Stomach (tissue), 9 donors: ENCODE measurements around the gene PFDN6. TPM values are rescaled to one million over a fixed set of nuclear protein-coding genes. Genes with fewer than 3 reads are reported as not detected.

Experiments
- DNase-seq, 2 donors: peaks; one replicate each; pipeline versions ENCODE4 v3.0.0 to v3.0.0-alpha.2; 2013 to 2019
- H3K27ac ChIP-seq, 5 donors: fragments of 200-600 bp in 4 of 5; sonication (generic) in 4 of 5; one replicate each; pipeline ENCODE4 v1.5.1; 2013 to 2019; ENCODE audit warnings: mild to moderate bottlenecking in 1 of 5, moderate library complexity in 1 of 5
- H3K27me3 ChIP-seq, 3 donors: fragments of 200-600 bp; sonication (generic); one replicate each; pipeline ENCODE4 v1.5.1; 2017 to 2019; ENCODE audit warnings: mixed run types in 1 of 3
- H3K36me3 ChIP-seq, 4 donors: fragments of 200-600 bp; sonication (generic); 1 replicate in 3 of 4; 2 replicates in 1 of 4; pipeline ENCODE4 v1.5.1; 2016 to 2019
- H3K4me1 ChIP-seq, 4 donors: fragments of 200-600 bp; sonication (generic); one replicate each; pipeline ENCODE4 v1.5.1; 2016 to 2019
- H3K4me3 ChIP-seq, 4 donors: fragments of 200-600 bp; sonication (generic) in 3 of 4; one replicate each; pipeline ENCODE4 v1.5.1; 2016 to 2019; ENCODE audit warnings: mild to moderate bottlenecking in 1 of 4
- H3K9me3 ChIP-seq, 4 donors: fragments of 200-600 bp; sonication (generic); one replicate each; pipeline ENCODE4 v1.5.1; 2016 to 2019
- EP300 ChIP-seq: sonication (generic); formaldehyde crosslinking; IDR thresholded peaks from one replicate; pipeline ENCODE4 v1.6.1; 2017; ENCODE audit warnings: antibody characterized with exemption
- POLR2A ChIP-seq, 4 donors: fragments of 450-650 bp; IDR thresholded peaks; one replicate each; pipeline ENCODE4 v1.6.1; 2016; ENCODE audit warnings: antibody characterized with exemption in 4 of 4, control low read depth in 2 of 4, mild to moderate bottlenecking in 1 of 4, moderate library complexity in 1 of 4
- POLR2AphosphoS5 ChIP-seq, 3 donors: sonication (generic); formaldehyde crosslinking; IDR thresholded peaks; one replicate each; pipeline ENCODE4 v1.6.1; 2016; ENCODE audit warnings: antibody characterized with exemption in 3 of 3
- WGBS, 5 donors: extraction: QIAGEN DNeasy Blood & Tissue Kit in 3 of 5; methylation state at CpG; one replicate each; pipeline versions ENCODE4 v1.1.5 to v1.1.7; 2013 to 2018; 5-methylcytosine and 5-hydroxymethylcytosine counted together
- intact Hi-C: fragments of 100-400 bp; cut with DNase I; formaldehyde crosslinking; loops from one replicate; pipeline ENCODE4 v1.15.1; 2023; ENCODE audit warnings: low total_unique reads
- polyA plus RNA-seq, 3 donors: library from polyadenylated mRNA; stranded (reverse); fragments of 200-250 nt; gene quantifications; one replicate each; pipeline ENCODE4 v1.2.3, GENCODE V29; 2013
- total RNA-seq, 5 donors: library from RNA; depleted of rRNA; stranded (reverse); fragments of >200 nt; gene quantifications; one replicate each; pipeline versions ENCODE4 v1.1.0 to v1.2.3, GENCODE V29; 2014 to 2016
- TF ChIP-seq, protein P1 (sequence below), 7 experiments: fragments of 450-650 bp in 4 of 7; fragments of 200-600 bp in 3 of 7; sonication (generic) in 3 of 7; IDR thresholded peaks; one replicate each; pipeline ENCODE4 v1.5.1; 2016 to 2019; ENCODE audit warnings: antibody characterized with exemption in 7 of 7, control low read depth in 2 of 7, mild to moderate bottlenecking in 1 of 7
- donor health status: healthy with polysubstance abuse.
- donor health status: Bipolar disorder and iron deficiency.
- donor health status: healthy.

PFDN6 gene
- total and polyA plus RNA-seq, 8 donors = 9.7 to 265 (median 32.9) TPM; not detected in 1

GRCh38 chr6:33335916-33336315 is 46.5 kb downstream of the PFDN6 start:
- TF ChIP-seq POLR2A (IDR thresholded peaks at IDR 0.05) (no peak), POLR2AphosphoS5 (IDR thresholded peaks at IDR 0.05) (no peak), EP300 (no peak)
- TF ChIP-seq, protein P1, sequence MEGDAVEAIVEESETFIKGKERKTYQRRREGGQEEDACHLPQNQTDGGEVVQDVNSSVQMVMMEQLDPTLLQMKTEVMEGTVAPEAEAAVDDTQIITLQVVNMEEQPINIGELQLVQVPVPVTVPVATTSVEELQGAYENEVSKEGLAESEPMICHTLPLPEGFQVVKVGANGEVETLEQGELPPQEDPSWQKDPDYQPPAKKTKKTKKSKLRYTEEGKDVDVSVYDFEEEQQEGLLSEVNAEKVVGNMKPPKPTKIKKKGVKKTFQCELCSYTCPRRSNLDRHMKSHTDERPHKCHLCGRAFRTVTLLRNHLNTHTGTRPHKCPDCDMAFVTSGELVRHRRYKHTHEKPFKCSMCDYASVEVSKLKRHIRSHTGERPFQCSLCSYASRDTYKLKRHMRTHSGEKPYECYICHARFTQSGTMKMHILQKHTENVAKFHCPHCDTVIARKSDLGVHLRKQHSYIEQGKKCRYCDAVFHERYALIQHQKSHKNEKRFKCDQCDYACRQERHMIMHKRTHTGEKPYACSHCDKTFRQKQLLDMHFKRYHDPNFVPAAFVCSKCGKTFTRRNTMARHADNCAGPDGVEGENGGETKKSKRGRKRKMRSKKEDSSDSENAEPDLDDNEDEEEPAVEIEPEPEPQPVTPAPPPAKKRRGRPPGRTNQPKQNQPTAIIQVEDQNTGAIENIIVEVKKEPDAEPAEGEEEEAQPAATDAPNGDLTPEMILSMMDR (IDR thresholded peaks at IDR 0.05) = no peak
- H3K36me3 ChIP-seq = no peaks in the 10 kb centered on the region
- WGBS, 5 donors = 59 to 70% (median 61%) methylated on average over 4 of the region's 4 CpGs
- intact Hi-C loops = no loop called here
- no peaks in the 10 kb centered on the region for H3K4me1 ChIP-seq
- H3K4me3 ChIP-seq = no peak overlapping the region
- H3K9me3 ChIP-seq = no peaks in the 10 kb centered on the region
- H3K27ac ChIP-seq = no peak overlapping the region
- H3K27me3 ChIP-seq = no peaks in the 10 kb centered on the region
- no peak for DNase-seq

- 83 to 96% (median 89%) methylated on average over 2 to 3 of the region's 3 CpGs for WGBS, 5 donors
- H3K27me3 ChIP-seq = no peaks in the 10 kb centered on the region
- no peaks in the 10 kb centered on the region for H3K4me1 ChIP-seq
- no peak for DNase-seq
- H3K9me3 ChIP-seq = no peaks in the 10 kb centered on the region
- intact Hi-C loops = no loop called here
- TF ChIP-seq POLR2A (IDR thresholded peaks at IDR 0.05) (no peak), EP300 (no peak), POLR2AphosphoS5 (IDR thresholded peaks at IDR 0.05) (no peak)
- TF ChIP-seq, protein P1 (IDR thresholded peaks at IDR 0.05) = no peak
- H3K36me3 ChIP-seq = no peaks in the 10 kb centered on the region
- no peak overlapping the region for H3K27ac ChIP-seq
- no peak overlapping the region for H3K4me3 ChIP-seq
These were observed 47.1 kb downstream of the PFDN6 start for GRCh38 chr6:33336495-33336894.

DNA sequence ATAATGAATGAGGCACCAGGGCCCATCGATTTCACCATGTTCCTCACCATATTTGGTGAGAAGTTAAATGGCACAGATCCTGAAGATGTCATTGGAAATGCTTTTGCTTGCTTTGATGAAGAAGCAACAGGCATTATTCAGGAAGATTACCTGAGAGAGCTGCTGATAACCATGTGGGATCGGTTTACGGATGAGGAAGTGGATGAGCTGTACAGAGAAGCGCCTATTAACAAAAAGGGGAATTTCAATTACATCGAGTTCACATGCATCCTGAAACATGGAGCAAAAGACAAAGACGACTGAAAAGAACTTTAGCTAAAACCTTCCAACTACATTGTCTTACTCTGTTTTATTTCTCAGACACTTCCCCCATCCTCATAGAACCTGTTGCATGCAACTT is 49.8 kb downstream of the PFDN6 start:
- H3K4me1 ChIP-seq = no peaks in the 10 kb centered on the region
- H3K9me3 ChIP-seq = no peaks in the 10 kb centered on the region
- 74 to 85% (median 83%) methylated on average over 6 of the region's 6 CpGs for WGBS, 5 donors
- no peaks in the 10 kb centered on the region for H3K36me3 ChIP-seq
- no peaks in the 10 kb centered on the region for H3K27me3 ChIP-seq
- DNase-seq = no peak
- H3K4me3 ChIP-seq = no peak overlapping the region
- no peak for TF ChIP-seq POLR2AphosphoS5 (IDR thresholded peaks at IDR 0.05)
- TF ChIP-seq, protein P1 (IDR thresholded peaks at IDR 0.05) = no peak
- no peak for TF ChIP-seq EP300
- no peak for TF ChIP-seq POLR2A (IDR thresholded peaks at IDR 0.05)
- intact Hi-C loops = no loop called here
- H3K27ac ChIP-seq = no peak overlapping the region

Other genes with a start within 250 kb of the PFDN6 start
- gene HLA-DPA1, start 216.0 kb upstream of the PFDN6 start, total RNA-seq = 100 to 1,000 TPM in 1 of 5 donors, 10 to 100 TPM in 3, under 1 TPM in 1; 0.29 to 171 (median 39.7) TPM
- 10 to 100 TPM; 14.3 to 34.1 (median 23.3) TPM for gene HLA-DPA1, start 216.0 kb upstream of the PFDN6 start, polyA plus RNA-seq
- 10 to 100 TPM in 4 of 5 donors, not detected in 1; 10.7 to 46.6 (median 31.9) TPM for gene HLA-DPB1, start 213.6 kb upstream of the PFDN6 start, total RNA-seq
- gene HLA-DPB1, start 213.6 kb upstream of the PFDN6 start, polyA plus RNA-seq = 10 to 100 TPM; 48.3 to 62.2 (median 51.1) TPM
- 1 to 10 TPM in 1 of 5 donors, under 1 TPM in 2, not detected in 2; under 0.01 to 1.5 (median 0.87) TPM for gene COL11A2, start 97.1 kb upstream of the PFDN6 start, total RNA-seq
- under 1 TPM in 2 of 3 donors, not detected in 1; 0.19 to 0.88 TPM for gene COL11A2, start 97.1 kb upstream of the PFDN6 start, polyA plus RNA-seq
- 10 to 100 TPM in 3 of 5 donors, 1 to 10 TPM in 2; 2.9 to 50.4 (median 10.7) TPM for gene RXRB, start 88.9 kb upstream of the PFDN6 start, total RNA-seq
- 10 to 100 TPM; 15.9 to 32.7 (median 17.3) TPM for gene RXRB, start 88.9 kb upstream of the PFDN6 start, polyA plus RNA-seq
- gene SLC39A7, start 88.7 kb upstream of the PFDN6 start, total RNA-seq = 100 to 1,000 TPM in 1 of 5 donors, 10 to 100 TPM in 3, 1 to 10 TPM in 1; 9.3 to 119 (median 75.8) TPM
- gene SLC39A7, start 88.7 kb upstream of the PFDN6 start, polyA plus RNA-seq = 10 to 100 TPM; 33.6 to 59.8 (median 54.5) TPM
- gene HSD17B8, start 84.9 kb upstream of the PFDN6 start, total RNA-seq = 10 to 100 TPM in 2 of 5 donors, 1 to 10 TPM in 2, not detected in 1; 8.0 to 24.8 (median 14.5) TPM
- 10 to 100 TPM; 21.5 to 29.9 (median 24.5) TPM for gene HSD17B8, start 84.9 kb upstream of the PFDN6 start, polyA plus RNA-seq
- 100 to 1,000 TPM in 1 of 5 donors, 10 to 100 TPM in 4; 14.3 to 140 (median 20.7) TPM for gene RING1, start 81.1 kb upstream of the PFDN6 start, total RNA-seq
- gene RING1, start 81.1 kb upstream of the PFDN6 start, polyA plus RNA-seq = 10 to 100 TPM; 35.1 to 45.4 (median 37.4) TPM
- 10 to 100 TPM; 39.7 to 89.3 (median 59.4) TPM for gene VPS52, start 17.7 kb upstream of the PFDN6 start, total RNA-seq
- 10 to 100 TPM; 22.6 to 37.2 (median 25.3) TPM for gene VPS52, start 17.7 kb upstream of the PFDN6 start, polyA plus RNA-seq
- gene RPS18, start 17.5 kb upstream of the PFDN6 start, total RNA-seq = 1,000 to 10,000 TPM in 4 of 5 donors, 100 to 1,000 TPM in 1; 279 to 3,666 (median 1,718) TPM
- gene RPS18, start 17.5 kb upstream of the PFDN6 start, polyA plus RNA-seq = 1,000 to 10,000 TPM; 4,575 to 9,227 (median 6,928) TPM
- gene B3GALT4, start 12.5 kb upstream of the PFDN6 start, total RNA-seq = 10 to 100 TPM in 4 of 5 donors, not detected in 1; 10.8 to 42.9 (median 32.6) TPM
- gene B3GALT4, start 12.5 kb upstream of the PFDN6 start, polyA plus RNA-seq = 10 to 100 TPM in 2 of 3 donors, 1 to 10 TPM in 1; 9.8 to 11.5 (median 10.5) TPM
- gene WDR46, start 362 bp upstream of the PFDN6 start, total RNA-seq = 10 to 100 TPM; 42.9 to 72.9 (median 54.5) TPM
- 10 to 100 TPM; 47.5 to 65.1 (median 54.4) TPM for gene WDR46, start 362 bp upstream of the PFDN6 start, polyA plus RNA-seq
- gene RGL2, start 9.3 kb downstream of the PFDN6 start, total RNA-seq = 100 to 1,000 TPM in 1 of 5 donors, 10 to 100 TPM in 4; 10.4 to 103 (median 52.7) TPM
- gene RGL2, start 9.3 kb downstream of the PFDN6 start, polyA plus RNA-seq = 100 to 1,000 TPM in 1 of 3 donors, 10 to 100 TPM in 2; 37.4 to 112 (median 44.3) TPM
- gene TAPBP, start 24.5 kb downstream of the PFDN6 start, total RNA-seq = 100 to 1,000 TPM in 2 of 5 donors, 10 to 100 TPM in 3; 29.0 to 242 (median 59.5) TPM
- gene TAPBP, start 24.5 kb downstream of the PFDN6 start, polyA plus RNA-seq = 10 to 100 TPM; 17.0 to 53.5 (median 37.5) TPM
- gene ZBTB22, start 28.1 kb downstream of the PFDN6 start, total RNA-seq = 10 to 100 TPM in 4 of 5 donors, 1 to 10 TPM in 1; 1.2 to 45.2 (median 11.9) TPM
- 10 to 100 TPM in 2 of 3 donors, 1 to 10 TPM in 1; 9.8 to 11.8 (median 10.5) TPM for gene ZBTB22, start 28.1 kb downstream of the PFDN6 start, polyA plus RNA-seq
- gene DAXX, start 33.4 kb downstream of the PFDN6 start, total RNA-seq = 100 to 1,000 TPM in 2 of 5 donors, 10 to 100 TPM in 3; 18.2 to 127 (median 59.8) TPM
- gene DAXX, start 33.4 kb downstream of the PFDN6 start, polyA plus RNA-seq = 10 to 100 TPM; 27.5 to 31.3 (median 27.5) TPM
- gene KIFC1, start 102.2 kb downstream of the PFDN6 start, total RNA-seq = 10 to 100 TPM in 1 of 5 donors, 1 to 10 TPM in 3, not detected in 1; 4.2 to 15.4 (median 6.7) TPM
- gene KIFC1, start 102.2 kb downstream of the PFDN6 start, polyA plus RNA-seq = 1 to 10 TPM in 2 of 3 donors, under 1 TPM in 1; 0.46 to 9.9 (median 5.4) TPM
- gene PHF1, start 121.4 kb downstream of the PFDN6 start, total RNA-seq = 100 to 1,000 TPM in 1 of 5 donors, 10 to 100 TPM in 4; 22.0 to 125 (median 70.0) TPM
- gene PHF1, start 121.4 kb downstream of the PFDN6 start, polyA plus RNA-seq = 10 to 100 TPM; 56.3 to 99.9 (median 68.7) TPM
- gene CUTA, start 128.5 kb downstream of the PFDN6 start, total RNA-seq = 100 to 1,000 TPM in 3 of 5 donors, 10 to 100 TPM in 2; 12.8 to 203 (median 101) TPM
- 100 to 1,000 TPM; 162 to 233 (median 165) TPM for gene CUTA, start 128.5 kb downstream of the PFDN6 start, polyA plus RNA-seq
- 10 to 100 TPM in 2 of 5 donors, 1 to 10 TPM in 2, under 1 TPM in 1; 0.58 to 78.8 (median 7.7) TPM for gene SYNGAP1, start 130.5 kb downstream of the PFDN6 start, total RNA-seq
- gene SYNGAP1, start 130.5 kb downstream of the PFDN6 start, polyA plus RNA-seq = 1 to 10 TPM; 3.9 to 5.6 (median 4.0) TPM
- gene ZBTB9, start 165.0 kb downstream of the PFDN6 start, total RNA-seq = 1 to 10 TPM in 3 of 5 donors, under 1 TPM in 1, not detected in 1; 0.45 to 7.8 (median 3.1) TPM
- gene ZBTB9, start 165.0 kb downstream of the PFDN6 start, polyA plus RNA-seq = 1 to 10 TPM; 2.4 to 4.2 (median 2.6) TPM